NCI-H460 (cell line): ENCODE measurements around the gene HOOK2. TPM values are rescaled to one million over a fixed set of nuclear protein-coding genes. Genes with fewer than 3 reads are reported as not detected.

Experiments
- DNase-seq: peaks from one replicate; pipeline ENCODE4 v3.0.0-alpha.2; 2016; ENCODE audit warnings: low read depth; ENCODE audit errors: extremely low read depth
- total RNA-seq: library from RNA; depleted of rRNA; stranded (reverse); fragments of >200 nt; shearing (Covaris generic); gene quantifications from 2 replicates; pipeline ENCODE4 v1.2.3, GENCODE V29; 2014

The HOOK2 gene
- total RNA-seq, 1 experiment from 2014 or later, result 6.0 TPM

- no peak for DNase-seq
Observed at GRCh38 chr19:12794196-12794941, 19.0 kb upstream of the HOOK2 start.

- DNase-seq, result peak; percentile 87
Observed at GRCh38 chr19:12793290-12794195, 18.2 kb upstream of the HOOK2 start.

GRCh38 chr19:12792853-12793289 is 17.5 kb upstream of the HOOK2 start:
- no peak for DNase-seq

- DNase-seq, result no peak
Observed at GRCh38 chr19:12792051-12792852, 16.9 kb upstream of the HOOK2 start.

GRCh38 chr19:12791345-12792050 is 16.1 kb upstream of the HOOK2 start, which contains the start of gene JUNB:
JUNB (plus strand) TSS chr19:12791486; CDS start chr19:12791772, 286 bp downstream.
- DNase-seq, result peak; percentile 94

GRCh38 chr19:12790628-12791344 is 15.4 kb upstream of the HOOK2 start:
- no peak for DNase-seq

- peak; percentile 95 for DNase-seq
Observed at GRCh38 chr19:12789904-12790619, 14.7 kb upstream of the HOOK2 start.

- DNase-seq, result no peak
Observed at GRCh38 chr19:12789098-12789903, 13.9 kb upstream of the HOOK2 start.

GRCh38 chr19:12788682-12789097 is 13.3 kb upstream of the HOOK2 start:
- no peak for DNase-seq

- DNase-seq, result no peak
Observed at GRCh38 chr19:12788042-12788681, 12.8 kb upstream of the HOOK2 start.

- DNase-seq, result no peak
Observed at GRCh38 chr19:12787458-12787857, 12.1 kb upstream of the HOOK2 start.

GRCh38 chr19:12786952-12787351 is 11.6 kb upstream of the HOOK2 start:
- DNase-seq, result no peak

GRCh38 chr19:12786141-12786870 is 11.0 kb upstream of the HOOK2 start:
- no peak for DNase-seq

- DNase-seq, result no peak
Observed at GRCh38 chr19:12785431-12786031, 10.2 kb upstream of the HOOK2 start.

GRCh38 chr19:12784871-12785430 is 9.6 kb upstream of the HOOK2 start:
- DNase-seq, result no peak

- DNase-seq, result no peak
Observed at GRCh38 chr19:12784394-12784870, 9.1 kb upstream of the HOOK2 start.
